ENCODE data around the gene FAAH. TPM values are rescaled to one million over a fixed set of nuclear protein-coding genes. Genes with fewer than 3 reads are reported as not detected.

The FAAH gene
- total and polyA plus RNA-seq, 4 donors: 14.3 to 43.3 (median 27.0) TPM

Other genes starting within 250 kb of the FAAH start
- under 1 TPM; 0.28 to 0.50 TPM for gene TSPAN1, start 219.2 kb upstream of the FAAH start, total RNA-seq
- 1 to 10 TPM in 1 of 2 donors, under 1 TPM in 1; 0.84 to 2.2 TPM for gene TSPAN1, start 219.2 kb upstream of the FAAH start, polyA plus RNA-seq (ENCODE audit: insufficient read length in 2 of 2)
- gene P3R3URF, start 217.8 kb upstream of the FAAH start, total RNA-seq: not detected
- not detected for gene P3R3URF, start 217.8 kb upstream of the FAAH start, polyA plus RNA-seq (ENCODE audit: insufficient read length in 2 of 2)
- 100 to 1,000 TPM in 1 of 2 donors, 10 to 100 TPM in 1; 39.8 to 106 TPM for gene POMGNT1, start 195.9 kb upstream of the FAAH start, total RNA-seq
- gene POMGNT1, start 195.9 kb upstream of the FAAH start, polyA plus RNA-seq (ENCODE audit: insufficient read length in 2 of 2): 100 to 1,000 TPM; 110 to 132 TPM
- 1 to 10 TPM; 4.2 to 7.4 TPM for gene LURAP1, start 191.0 kb upstream of the FAAH start, total RNA-seq
- gene LURAP1, start 191.0 kb upstream of the FAAH start, polyA plus RNA-seq (ENCODE audit: insufficient read length in 2 of 2): 1 to 10 TPM; 3.3 to 5.8 TPM
- 1 to 10 TPM; 2.9 to 3.9 TPM for gene RAD54L, start 146.6 kb upstream of the FAAH start, total RNA-seq
- gene RAD54L, start 146.6 kb upstream of the FAAH start, polyA plus RNA-seq (ENCODE audit: insufficient read length in 2 of 2): 1 to 10 TPM; 8.3 to 8.5 TPM
- 10 to 100 TPM; 44.6 to 68.9 TPM for gene LRRC41, start 90.7 kb upstream of the FAAH start, total RNA-seq
- 10 to 100 TPM; 71.4 to 76.2 TPM for gene LRRC41, start 90.7 kb upstream of the FAAH start, polyA plus RNA-seq (ENCODE audit: insufficient read length in 2 of 2)
- 100 to 1,000 TPM; 326 to 364 TPM for gene UQCRH, start 90.6 kb upstream of the FAAH start, total RNA-seq
- gene UQCRH, start 90.6 kb upstream of the FAAH start, polyA plus RNA-seq (ENCODE audit: insufficient read length in 2 of 2): 100 to 1,000 TPM; 430 to 449 TPM
- 10 to 100 TPM; 12.2 to 14.3 TPM for gene NSUN4, start 53.5 kb upstream of the FAAH start, total RNA-seq
- gene NSUN4, start 53.5 kb upstream of the FAAH start, polyA plus RNA-seq (ENCODE audit: insufficient read length in 2 of 2): 10 to 100 TPM; 13.3 to 17.5 TPM
- under 1 TPM; 0.10 to 0.33 TPM for gene DMBX1, start 95.5 kb downstream of the FAAH start, total RNA-seq
- gene DMBX1, start 95.5 kb downstream of the FAAH start, polyA plus RNA-seq (ENCODE audit: insufficient read length in 2 of 2): under 1 TPM; 0.23 to 0.29 TPM
- gene KNCN, start 157.3 kb downstream of the FAAH start, total RNA-seq: under 1 TPM; 0.17 to 0.40 TPM
- gene KNCN, start 157.3 kb downstream of the FAAH start, polyA plus RNA-seq (ENCODE audit: insufficient read length in 2 of 2): 1 to 10 TPM; 1.8 to 1.9 TPM
- gene MKNK1, start 210.0 kb downstream of the FAAH start, total RNA-seq: 10 to 100 TPM; 24.6 to 29.5 TPM
- gene MKNK1, start 210.0 kb downstream of the FAAH start, polyA plus RNA-seq (ENCODE audit: insufficient read length in 2 of 2): 10 to 100 TPM; 35.1 to 52.2 TPM
- gene MOB3C, start 222.5 kb downstream of the FAAH start, total RNA-seq: 10 to 100 TPM in 1 of 2 donors, 1 to 10 TPM in 1; 9.1 to 18.8 TPM
- 10 to 100 TPM in 1 of 2 donors, 1 to 10 TPM in 1; 8.4 to 10.3 TPM for gene MOB3C, start 222.5 kb downstream of the FAAH start, polyA plus RNA-seq (ENCODE audit: insufficient read length in 2 of 2)

Measured in spinal cord (tissue), 4 donors.